DMS53 (cell line): ENCODE results near the gene VSIG1.
A peak's percentile ranks its signal among the peaks of the same experiment; 100 is the strongest.

Experiments used
- DNase-seq: peaks from one replicate; lab custom pipeline; 2025; lab: John Stamatoyannopoulos, UW

The VSIG1 gene

DNA sequence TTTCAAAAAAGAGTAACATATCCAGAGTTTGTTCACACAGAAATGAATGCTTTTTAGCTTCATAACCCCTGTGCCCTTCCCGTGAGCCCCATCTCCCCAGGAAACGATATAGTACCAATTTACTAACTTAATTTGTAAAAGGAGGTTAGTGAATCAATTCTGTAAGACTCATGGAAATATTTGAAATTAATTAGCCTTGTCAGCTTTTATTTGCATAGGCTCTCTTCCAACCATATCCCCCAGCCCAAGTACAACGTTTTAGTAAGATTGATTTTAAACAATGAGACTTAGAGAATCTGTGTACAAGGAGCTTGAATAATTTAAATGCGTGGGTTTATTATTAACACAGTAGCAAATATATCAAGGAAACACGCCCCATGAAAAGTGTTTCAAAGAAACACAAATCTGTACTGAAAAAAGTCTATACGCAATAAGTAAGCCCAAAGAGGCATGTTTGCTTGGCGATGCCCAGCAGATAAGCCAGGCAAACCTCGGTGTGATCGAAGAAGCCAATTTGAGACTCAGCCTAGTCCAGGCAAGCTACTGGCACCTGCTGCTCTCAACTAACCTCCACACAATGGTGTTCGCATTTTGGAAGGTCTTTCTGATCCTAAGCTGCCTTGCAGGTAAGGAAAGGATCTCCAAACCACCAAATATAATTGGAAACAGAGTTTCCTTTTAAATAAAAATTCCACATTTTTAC, at the start of gene VSIG1:
TSS of gene VSIG1 (plus strand) at position 512 of the 703 bp plus-strand sequence. CDS start at position 578, 66 bp downstream.
- no peak for DNase-seq

DNA sequence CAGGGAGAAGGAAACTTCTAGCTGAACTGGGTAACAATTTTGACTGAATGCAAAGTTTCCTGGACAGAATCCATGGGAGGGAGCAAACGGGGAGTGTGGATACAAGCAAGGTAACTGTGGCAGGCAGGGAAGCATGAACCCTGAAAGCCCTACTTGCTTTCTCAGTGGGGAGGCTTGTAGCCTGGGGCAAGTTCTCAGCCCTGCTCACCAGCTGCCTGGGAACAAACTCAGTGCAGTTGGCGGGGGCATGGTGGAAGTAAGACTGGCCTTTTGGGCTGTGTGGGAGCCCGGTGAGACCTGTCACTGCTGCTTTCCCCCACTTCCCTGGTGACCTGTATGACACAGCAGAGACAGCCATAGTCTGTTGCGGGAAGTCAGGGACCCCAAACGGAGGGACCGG, 48.7 kb upstream of the VSIG1 start:
- no peak for DNase-seq

DNA sequence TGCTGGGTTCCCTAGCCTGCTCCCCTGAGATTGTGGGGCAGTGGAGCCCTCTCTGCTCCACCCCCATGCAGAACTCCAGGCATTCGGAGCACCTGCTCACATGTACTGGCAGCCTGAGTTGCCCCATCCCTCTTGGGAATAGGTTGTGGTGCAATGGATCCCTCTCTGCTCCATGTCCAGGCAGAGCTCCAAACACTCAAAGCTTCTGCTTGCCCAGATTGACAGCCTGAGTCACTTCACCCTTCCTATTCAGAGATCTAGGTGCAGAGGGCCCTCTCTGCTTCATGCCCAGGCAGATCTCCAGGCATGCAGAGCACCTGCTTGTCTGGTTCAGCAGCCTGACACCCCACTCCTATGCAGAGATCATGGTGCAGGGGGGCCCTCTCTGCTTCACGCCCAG, 44.1 kb upstream of the VSIG1 start:
- DNase-seq: peak; percentile 40

DNA sequence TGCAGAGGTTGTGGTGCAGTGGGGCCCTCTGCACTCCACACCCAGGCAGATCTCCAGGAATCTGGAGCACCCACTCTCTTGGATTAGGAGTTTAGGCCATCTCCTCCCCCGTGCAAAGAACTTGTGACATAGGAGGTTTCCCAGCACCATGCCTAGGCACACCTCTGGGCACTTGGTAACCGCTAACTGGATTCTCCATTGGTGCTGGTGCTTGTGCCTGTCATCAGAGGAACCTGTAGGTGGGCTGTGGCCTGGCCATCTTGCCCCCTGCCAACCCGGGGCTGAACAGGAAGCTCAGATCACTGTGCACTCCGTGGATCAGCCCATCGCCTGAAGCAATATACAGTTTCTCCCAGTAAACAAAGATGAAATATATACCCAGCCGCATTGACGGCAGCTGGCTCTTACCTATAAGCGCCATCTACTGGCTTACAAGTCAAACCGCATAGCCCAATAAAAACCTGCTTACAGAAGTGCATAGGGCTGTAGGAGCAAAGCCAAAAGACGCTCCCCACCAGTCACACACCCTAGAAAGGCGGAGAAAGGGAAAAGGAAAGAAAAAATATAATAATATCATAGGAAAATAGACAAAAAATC, 43.5 kb upstream of the VSIG1 start:
- peak; percentile 89 for DNase-seq

DNA sequence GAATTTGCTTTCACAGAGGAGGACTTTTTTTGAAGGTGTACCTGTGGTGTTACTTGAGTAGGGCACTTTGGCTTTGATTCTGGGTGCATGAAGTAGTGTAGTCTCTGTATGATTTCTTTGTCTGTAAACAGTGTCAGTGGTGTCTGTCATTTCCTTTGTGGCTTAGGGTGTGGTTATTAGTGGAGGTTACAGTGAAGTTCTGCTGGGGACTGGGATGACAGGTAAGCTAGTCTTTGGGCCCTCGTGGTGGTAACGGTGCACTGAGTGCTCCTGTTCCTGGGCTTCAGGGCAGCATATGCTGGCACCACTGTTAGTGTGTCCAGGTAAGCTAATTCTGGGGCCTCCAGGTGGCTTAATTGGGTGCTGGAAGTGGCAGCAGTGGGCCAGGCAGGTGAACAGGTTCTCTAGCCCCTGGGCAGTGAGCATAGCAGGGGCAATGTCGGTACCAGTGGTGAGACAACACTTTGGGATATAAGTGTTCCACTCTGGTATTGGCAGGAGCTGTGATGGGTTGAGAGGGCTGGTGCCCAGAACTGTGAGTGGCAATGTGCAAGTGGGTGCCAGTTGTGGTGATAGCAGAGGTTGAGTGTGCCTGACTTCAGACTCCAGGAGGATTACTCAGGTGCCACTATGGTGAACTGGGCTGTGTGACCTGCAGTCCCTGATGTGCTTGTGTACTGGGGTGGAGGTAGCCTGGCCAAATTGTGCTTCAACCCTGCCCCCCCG, 26.0 kb upstream of the VSIG1 start:
- DNase-seq: no peak

DNA sequence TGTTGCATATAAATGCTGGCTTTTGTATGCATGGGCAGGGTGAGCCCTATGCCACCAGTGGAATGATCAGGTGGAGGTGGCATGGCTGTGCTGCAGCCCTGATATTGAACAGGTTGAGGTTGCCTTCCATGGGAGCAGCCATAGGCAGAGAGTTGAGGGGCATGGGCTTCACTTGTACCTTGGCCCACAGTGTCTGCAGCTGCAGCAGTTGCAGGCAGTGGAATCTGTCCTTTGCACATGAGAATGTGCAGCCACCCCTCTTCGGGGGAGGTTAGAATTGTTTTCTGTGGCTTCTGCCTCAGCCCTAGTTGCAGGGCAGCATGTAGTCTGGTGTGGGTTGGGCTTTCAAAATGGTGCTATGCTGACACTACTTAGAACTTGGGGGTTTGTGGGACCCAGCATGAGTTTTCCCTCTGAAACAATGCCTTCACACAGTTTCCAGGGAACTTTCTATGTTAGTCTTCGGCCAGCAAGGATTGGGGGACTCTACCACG, 25.4 kb upstream of the VSIG1 start:
- no peak for DNase-seq

DNA sequence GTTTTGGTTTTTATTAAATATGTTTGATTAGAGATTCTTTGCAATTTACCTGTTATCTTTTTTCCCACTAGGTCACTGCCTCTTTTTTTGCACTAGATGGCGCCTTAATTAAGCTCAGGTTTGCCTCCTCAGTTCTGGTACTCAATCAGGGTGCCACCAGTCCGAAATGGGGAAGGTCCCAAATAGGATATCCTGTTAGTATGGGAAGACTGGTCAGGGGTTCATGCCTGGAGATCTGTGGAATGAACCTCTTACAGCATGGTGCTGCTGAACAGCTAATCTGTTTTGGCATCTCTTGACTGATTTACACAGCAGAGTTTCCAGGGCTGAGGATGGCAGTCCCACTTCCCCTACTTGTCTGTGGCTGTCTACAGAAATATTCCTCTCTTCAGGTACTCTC, 24.2 kb upstream of the VSIG1 start:
- DNase-seq: peak; percentile 68

DNA sequence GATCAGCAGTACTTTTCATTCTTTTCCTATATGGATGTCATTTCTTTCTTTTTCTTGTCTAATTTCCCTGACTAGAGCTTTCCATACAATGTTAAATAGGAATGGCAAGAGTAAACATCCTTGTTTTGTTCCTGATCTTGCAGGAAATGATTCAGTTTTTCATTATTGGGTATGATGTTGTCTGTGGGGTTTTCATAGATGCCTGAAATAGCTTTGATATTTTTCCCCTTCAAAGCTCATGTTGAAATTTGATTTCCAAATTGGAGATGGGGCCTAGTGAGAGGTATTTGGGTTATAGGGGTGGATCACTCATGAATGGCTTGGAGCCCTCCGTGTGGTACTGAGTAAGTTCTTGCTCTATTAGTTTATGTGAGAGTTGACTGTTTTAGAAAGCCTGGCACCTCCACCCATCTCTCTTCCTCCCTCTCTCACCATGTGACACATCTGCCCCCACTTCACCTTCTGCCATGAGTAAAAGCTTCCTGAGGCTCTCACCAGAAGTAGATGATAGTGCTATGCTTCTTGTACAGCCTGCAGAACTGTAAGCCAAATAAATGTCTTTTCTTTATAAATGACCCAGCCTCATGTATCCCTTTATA, 22.3 kb upstream of the VSIG1 start:
- peak; percentile 10 for DNase-seq

DNA sequence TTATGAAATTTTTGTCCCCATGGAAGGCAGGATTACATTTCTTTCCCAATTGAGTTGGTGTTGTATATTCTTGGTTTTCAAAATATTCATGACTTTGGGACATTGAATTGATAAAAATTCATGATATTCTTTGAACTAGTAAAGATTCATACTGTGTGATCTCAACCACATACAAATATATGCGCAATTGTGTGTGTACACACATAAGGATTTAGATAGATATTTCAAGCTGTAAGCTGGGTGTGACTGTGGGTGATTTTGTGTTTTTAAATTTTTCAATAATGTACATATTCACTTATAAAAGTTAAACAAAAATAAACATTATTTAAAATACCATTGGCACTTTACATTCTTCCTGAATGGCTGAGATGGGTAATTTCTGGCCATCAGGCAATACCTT, 19.5 kb upstream of the VSIG1 start:
- DNase-seq: no peak

DNA sequence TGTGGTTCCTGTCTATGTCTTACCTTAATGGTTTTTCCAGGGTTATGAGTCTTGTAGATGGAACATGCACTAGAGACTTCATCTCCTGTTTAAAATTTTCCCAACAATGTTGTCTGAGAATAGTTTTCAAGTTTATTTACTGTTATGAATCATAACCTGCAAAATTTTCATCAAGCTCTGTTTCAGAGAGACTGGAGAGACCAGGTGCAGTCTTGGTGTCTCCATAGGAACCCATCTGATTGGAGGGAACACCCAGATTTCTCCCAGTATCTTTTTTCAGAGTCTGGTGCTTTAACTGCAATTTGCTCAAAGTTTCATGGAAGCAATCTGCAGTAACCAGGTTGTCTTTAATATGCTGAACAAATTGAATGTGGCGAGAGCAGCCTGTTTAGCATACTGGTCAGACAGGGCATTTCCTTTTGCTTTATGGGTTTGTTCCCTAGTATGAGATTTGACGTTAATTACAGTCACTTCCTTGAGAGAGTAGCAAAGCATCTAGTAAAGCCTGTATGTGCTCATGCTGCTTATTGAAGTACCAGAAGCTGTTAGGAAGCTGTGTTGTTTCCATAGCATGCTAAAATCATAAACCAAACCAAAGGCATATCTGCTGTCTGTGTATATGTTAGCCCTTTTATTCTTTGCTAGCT, 18.8 kb upstream of the VSIG1 start:
- peak; percentile 61 for DNase-seq

DNA sequence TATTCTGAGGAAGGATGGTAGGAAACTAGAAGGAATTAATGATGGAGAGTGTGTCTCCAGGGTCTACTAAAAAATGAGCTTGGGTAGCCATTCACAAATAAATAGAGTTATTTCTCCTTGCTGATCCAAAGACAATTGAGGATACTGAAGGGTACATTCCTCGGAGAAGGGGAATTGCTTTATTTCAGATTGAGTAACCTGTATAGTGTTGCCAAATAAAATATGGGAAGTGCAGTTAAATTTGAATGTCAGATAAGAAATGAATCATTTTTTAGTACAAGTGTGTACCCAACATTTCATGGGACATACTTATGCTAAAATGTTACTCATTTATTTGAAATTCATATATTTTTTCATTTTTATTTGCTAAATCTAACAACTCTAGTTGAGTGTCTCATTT, 16.0 kb upstream of the VSIG1 start:
- no peak for DNase-seq

DNA sequence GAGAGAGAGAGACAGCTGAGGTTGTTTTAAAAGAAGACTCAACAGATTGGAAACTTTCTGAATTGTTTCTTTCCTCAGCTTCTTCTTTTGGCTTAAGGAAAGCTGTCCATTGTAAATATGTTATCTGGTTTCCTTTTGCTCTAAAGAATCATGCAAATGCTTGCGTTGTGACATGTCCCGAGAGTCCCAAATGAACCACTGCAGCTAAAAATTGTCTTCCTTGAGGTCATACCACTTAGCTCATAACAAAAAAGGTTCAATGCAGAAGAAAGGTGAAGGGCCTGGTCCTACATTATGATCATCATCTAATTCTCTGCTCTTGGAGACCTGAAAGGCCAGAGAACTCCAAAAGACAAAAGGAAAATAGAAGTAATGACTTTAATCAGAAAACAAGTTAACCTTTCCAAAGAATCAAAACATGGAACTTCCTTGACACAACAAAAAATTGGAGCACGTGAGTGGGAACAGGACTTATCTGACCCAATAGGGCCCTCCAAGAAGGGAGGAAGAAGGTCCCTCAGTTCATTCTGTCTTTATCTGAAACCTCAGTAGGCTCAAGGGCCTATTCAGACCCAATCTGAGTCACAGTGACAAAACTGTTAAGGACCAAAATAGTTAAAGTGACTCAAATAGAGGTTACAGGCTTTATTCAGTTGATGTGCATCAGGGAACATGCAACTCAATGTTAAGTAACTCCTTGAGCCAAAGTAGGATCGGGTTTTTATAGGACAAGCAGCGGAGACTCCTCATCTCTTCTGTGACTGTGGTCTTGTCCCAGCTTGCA, 14.7 kb upstream of the VSIG1 start:
- no peak for DNase-seq

DNA sequence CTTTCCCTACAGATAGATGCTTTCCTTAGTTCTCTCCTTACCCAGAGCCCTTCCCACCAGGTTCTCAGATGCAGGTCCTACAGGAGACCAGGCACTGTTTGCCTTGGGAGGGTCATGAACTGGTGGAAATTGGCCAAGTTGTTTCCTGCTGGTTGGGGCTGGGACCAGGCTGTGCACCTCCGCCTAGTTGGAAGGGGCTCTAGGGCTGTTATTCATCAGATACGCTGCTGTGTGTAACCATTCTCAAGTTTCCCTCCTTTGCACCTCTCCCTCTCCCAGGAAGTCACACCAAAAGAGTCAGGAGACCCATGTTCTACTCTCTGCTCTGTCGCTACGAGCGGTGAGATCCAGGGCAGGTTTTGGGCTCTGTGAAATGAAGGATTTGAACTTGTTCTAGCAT, 11.9 kb upstream of the VSIG1 start:
- peak; percentile 7 for DNase-seq

DNA sequence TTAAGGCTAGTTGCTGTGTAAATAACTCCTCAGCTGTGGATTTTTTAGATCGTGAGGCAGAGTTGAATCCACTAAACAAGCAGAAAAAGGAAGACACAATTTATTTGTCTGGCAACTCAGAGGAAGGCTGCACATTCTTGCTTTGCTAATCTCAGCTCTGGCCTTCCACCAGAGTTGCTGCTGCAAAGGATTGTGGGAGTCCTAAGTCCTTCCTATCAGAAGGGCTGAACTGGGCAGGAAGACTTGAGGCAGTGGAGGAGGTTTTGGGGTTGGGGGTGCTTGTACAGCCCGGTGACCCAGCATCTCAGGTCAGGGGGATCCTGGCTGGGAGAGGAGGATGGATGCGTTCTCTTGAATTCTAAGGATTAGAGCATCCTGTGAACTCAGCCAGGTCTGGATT, 11.0 kb upstream of the VSIG1 start:
- no peak for DNase-seq

DNA sequence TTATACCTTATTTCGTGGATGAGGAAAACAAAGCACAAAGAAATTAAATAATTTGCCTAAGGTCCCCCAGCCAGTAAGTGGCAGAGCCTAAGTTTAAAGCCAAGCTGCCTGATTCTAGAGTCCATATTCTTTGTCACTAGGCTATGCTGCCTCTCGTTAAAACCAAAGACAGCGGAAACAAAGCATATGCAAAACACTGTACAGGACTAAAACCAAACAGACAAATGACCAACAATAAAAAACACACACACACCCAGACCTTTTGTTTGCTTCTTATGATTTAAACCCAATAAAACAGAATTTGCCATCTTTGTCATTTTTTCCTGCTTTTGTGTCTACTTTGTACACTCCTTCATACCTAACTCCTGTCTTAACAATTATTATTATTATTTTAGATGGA, 10.1 kb upstream of the VSIG1 start:
- DNase-seq: no peak

DNA sequence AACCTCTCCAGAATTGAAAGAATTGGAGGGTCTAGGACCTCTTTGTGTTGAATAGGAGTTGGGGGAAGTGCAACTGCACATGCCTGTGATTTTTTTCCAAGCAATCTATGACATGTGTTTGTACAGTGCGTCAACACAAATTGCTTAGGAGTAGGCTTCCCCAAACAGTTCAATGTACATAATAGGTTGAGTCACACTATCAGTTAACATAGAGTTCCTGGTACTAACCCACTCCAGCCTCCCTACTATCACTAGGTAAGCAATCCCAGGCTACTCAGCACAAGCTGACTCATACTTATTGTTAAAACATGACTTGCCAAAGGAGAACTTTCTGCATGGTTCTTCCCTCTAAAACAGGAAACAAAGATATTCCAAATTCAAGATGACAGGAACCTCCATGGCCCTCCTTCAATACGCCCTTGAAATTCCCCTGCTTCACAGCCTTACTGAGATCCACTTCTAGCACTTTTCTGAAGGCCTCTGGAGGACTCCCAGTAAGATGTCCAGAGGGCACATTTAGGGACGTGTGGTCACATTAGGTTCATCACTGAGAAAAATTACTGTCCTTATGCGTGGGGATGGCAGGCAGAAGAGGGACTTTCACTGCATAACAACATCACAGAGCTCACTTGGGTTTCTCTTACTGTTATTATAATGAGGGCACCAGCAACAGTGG, 8.4 kb upstream of the VSIG1 start:
- DNase-seq: peak; percentile 97

DNA sequence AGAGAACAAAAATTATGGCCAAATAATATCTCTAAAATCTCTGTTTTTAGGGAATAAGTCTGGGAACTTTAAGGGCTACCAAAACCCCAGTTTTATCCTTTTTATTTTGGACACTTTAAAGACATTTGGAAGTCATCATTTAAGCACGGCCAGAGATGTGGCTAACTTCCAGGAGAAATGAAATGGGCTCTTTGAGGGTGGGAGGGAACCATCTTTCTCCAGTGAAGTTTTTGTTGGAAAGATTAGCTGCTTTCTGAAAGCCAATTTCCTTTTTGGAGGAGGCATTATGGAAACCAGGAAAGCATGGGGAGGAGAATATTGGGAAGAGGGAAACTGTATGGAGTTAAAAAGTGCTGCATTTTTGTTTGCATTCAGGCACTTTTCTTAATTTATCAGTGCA, 4.8 kb downstream of the VSIG1 start:
- no peak for DNase-seq

DNA sequence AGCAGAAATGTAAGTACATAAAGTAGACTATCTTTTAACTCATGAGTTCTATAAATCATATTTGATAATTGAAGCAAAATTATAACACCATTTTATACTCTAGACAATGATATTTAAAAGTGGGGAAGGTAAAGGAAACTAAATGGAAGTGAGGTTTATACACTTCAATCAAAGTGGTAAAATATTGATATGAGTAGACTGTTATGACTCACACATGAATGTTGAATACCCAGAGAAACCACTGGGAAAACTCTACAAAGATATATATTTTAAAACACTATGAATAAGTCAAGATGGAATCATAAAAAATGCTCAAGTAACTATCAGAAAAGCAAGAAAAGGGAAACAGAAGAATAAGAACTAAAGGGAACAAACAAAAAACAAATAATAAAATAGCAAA, 8.4 kb downstream of the VSIG1 start:
- DNase-seq: no peak

DNA sequence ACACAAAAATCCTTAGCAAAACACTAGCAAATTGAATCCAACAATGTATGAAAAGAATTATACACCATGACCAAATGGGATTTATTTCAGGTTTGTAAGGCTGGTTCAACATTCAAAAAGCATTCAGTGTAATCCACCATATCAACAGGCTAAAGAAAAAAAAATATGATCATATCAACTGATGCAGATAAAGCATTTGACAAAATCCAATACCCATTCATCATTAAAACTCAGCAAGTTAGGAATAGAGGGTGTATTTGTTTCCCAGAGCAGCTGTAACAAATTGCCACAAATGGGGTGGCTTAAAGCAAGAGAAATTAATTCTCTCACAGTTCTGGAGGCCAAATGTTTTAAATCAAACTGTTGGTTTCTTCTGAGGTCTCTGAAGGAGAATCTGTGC, 10.7 kb downstream of the VSIG1 start:
- DNase-seq: no peak

DNA sequence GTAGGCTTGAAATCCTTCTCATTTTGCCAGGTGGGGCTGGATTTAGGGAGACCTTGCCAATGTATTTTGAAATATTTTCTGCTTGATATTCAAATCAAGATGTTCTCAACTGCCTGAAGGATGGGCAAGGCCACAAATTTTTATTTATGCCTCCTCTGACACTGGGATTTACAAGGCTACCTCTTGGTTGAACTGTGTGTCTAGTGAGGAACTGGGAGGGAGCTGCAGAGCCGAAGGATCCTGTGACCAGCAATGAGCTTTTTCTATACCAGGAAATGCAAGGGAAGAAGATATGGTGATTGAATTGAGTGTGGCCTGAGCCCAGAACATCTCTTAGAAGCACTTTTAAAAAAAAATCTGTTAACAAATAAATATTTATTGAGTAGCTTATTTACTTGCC, 14.9 kb downstream of the VSIG1 start:
- DNase-seq: no peak

DNA sequence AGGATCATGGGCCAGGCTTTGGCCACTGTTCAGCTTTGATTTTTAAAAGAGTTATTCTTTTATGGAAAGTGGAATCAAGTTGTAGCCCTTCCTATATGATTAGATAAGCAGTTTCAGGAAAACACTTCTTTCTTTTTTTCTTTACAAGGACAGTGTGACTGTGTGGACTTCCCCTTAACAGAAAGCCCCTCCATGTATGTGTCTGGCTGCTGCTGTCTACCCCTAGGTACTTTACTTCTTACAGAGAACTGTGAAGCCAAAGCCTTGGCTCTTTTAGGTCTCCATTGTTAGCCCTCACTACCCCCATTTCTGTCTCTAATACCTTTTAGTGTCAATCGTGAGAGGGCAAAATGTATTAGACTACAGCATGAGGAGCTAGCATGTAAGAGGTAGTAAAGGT, 19.1 kb downstream of the VSIG1 start:
- no peak for DNase-seq
